A549 (cell line): ENCODE results near the gene ACTA2. TPM values are rescaled to one million over a fixed set of nuclear protein-coding genes. Genes with fewer than 3 reads are reported as not detected.

Experiments used
- ATAC-seq, 2 experiments: fragments of 200-7000 bp in 1 of 2; fragments of >200 bp in 1 of 2; cut with Nextera tagmentation in 1 of 2; cut with Tn5 transposase in 1 of 2; 3 replicates each; pipeline versions ENCODE4 v1.8.0 to v1.9.1; 2018 to 2020; ENCODE audit warnings: mild to moderate bottlenecking in 1 of 2, moderate library complexity in 1 of 2
- CTCF ChIA-PET: fragments of 300-600 bp; sonication (Branson Sonifier 250); formaldehyde crosslinking; extraction: SDS; loops from one replicate; lab custom pipeline; 2021; ENCODE audit warnings: antibody characterized with exemption, inconsistent platforms; lab: Yijun Ruan, JAX
- POLR2A ChIA-PET: fragments of 350-600 bp; formaldehyde crosslinking; extraction: SDS; loops from one replicate; lab custom pipeline; 2021; ENCODE audit warnings: antibody characterized with exemption, inconsistent platforms; lab: Yijun Ruan, JAX
- DNase-seq, 2 experiments: peaks; one replicate each; pipeline versions ENCODE4 v3.0.0 to v3.0.0-alpha.2; 2011 to 2016; ENCODE audit warnings: low read depth in 1 of 2, low spot score in 1 of 2
- FAIRE-seq: peaks from 2 replicates; lab custom pipeline; 2011; peaks lifted over from hg19 to GRCh38; lab: Jason Lieb, UNC
- H3K27ac ChIP-seq, 2 experiments: fragments of >200 bp; sonication (Bioruptor Twin); formaldehyde crosslinking; 3 replicates each; pipeline ENCODE4 v1.5.1; 2016 to 2017
- H3K4me1 ChIP-seq: fragments of >200 bp; sonication (Bioruptor Twin); formaldehyde crosslinking; 3 replicates; pipeline ENCODE4 v1.6.1; 2016
- H3K4me2 ChIP-seq: fragments of >200 bp; sonication (Bioruptor Twin); formaldehyde crosslinking; 3 replicates; pipeline ENCODE4 v1.6.1; 2016
- H3K4me3 ChIP-seq: fragments of >200 bp; sonication (Bioruptor Twin); formaldehyde crosslinking; 3 replicates; pipeline ENCODE4 v1.5.1; 2016
- H3K9me3 ChIP-seq: fragments of >200 bp; sonication (Bioruptor Twin); formaldehyde crosslinking; 3 replicates; pipeline ENCODE4 v1.6.1; 2016
- ATOH8 ChIP-seq: fragments of 250-450 bp; sonication (Bioruptor Pico); IDR thresholded peaks from 2 replicates; pipeline ENCODE4 v1.5.0; 2020; ENCODE audit warnings: low read depth, mild to moderate bottlenecking, moderate library complexity
- BHLHE40 ChIP-seq: IDR thresholded peaks from 2 replicates; pipeline ENCODE4 v1.6.1; 2012; ENCODE audit warnings: low read depth, low read length, inconsistent platforms
- CBX8 ChIP-seq: fragments of 200-600 bp; sonication (generic); IDR thresholded peaks from 2 replicates; pipeline ENCODE4 v1.6.1; 2016
- CEBPB ChIP-seq, 2 experiments: fragments of >200 bp in 1 of 2; sonication (Bioruptor Twin) in 1 of 2; formaldehyde crosslinking in 1 of 2; IDR thresholded peaks; 2 replicates each; pipeline ENCODE4 v1.6.1; 2012 to 2016
- CHD2 ChIP-seq: fragments of 150-350 bp; IDR thresholded peaks from 2 replicates; pipeline ENCODE4 v1.6.1; 2014; ENCODE audit warnings: low read length; ENCODE audit not compliant: partially characterized antibody
- CHD4 ChIP-seq: fragments of 200-600 bp; sonication (generic); IDR thresholded peaks from 2 replicates; pipeline ENCODE4 v1.6.1; 2016; ENCODE audit warnings: antibody characterized with exemption, mild to moderate bottlenecking, borderline replicate concordance
- CTCF ChIP-seq: fragments of >200 bp; sonication (Bioruptor Twin); formaldehyde crosslinking; IDR thresholded peaks from 3 replicates; pipeline ENCODE4 v1.5.1; 2016
- E2F6 ChIP-seq: IDR thresholded peaks from 2 replicates; pipeline ENCODE4 v1.6.1; 2012; ENCODE audit warnings: low read depth, borderline replicate concordance
- EHF ChIP-seq: fragments of 250-450 bp; sonication (Bioruptor Pico); IDR thresholded peaks from 2 replicates; pipeline ENCODE4 v1.5.0; 2020; ENCODE audit warnings: mild to moderate bottlenecking
- EP300 ChIP-seq, 2 experiments: fragments of >200 bp; sonication (Bioruptor Twin); formaldehyde crosslinking; IDR thresholded peaks; 2 replicates in 1 of 2; 3 replicates in 1 of 2; pipeline ENCODE4 v1.6.1; 2016 to 2017
- FOSB ChIP-seq: fragments of 250-450 bp; sonication (Bioruptor Pico); IDR thresholded peaks from 2 replicates; pipeline ENCODE4 v1.5.0; 2020; ENCODE audit warnings: mild to moderate bottlenecking, moderate library complexity
- FOSL2 ChIP-seq, 2 experiments: fragments of 450-650 bp in 1 of 2; fragments of >200 bp in 1 of 2; sonication (Bioruptor Twin) in 1 of 2; formaldehyde crosslinking; IDR thresholded peaks; 2 replicates each; pipeline versions ENCODE4 v1.5.0 to v1.6.1; 2016 to 2020; ENCODE audit warnings: mild to moderate bottlenecking in 1 of 2, moderate library complexity in 1 of 2
- HMGXB4 ChIP-seq: fragments of 250-450 bp; sonication (Bioruptor Pico); IDR thresholded peaks from 2 replicates; pipeline ENCODE4 v1.5.0; 2021; ENCODE audit warnings: mild to moderate bottlenecking, moderate library complexity, borderline replicate concordance
- HOXB13 ChIP-seq: fragments of 250-450 bp; sonication (Bioruptor Pico); IDR thresholded peaks from 2 replicates; pipeline ENCODE4 v1.5.0; 2020; ENCODE audit warnings: low read depth, mild to moderate bottlenecking, moderate library complexity
- HOXB5 ChIP-seq: fragments of 250-450 bp; sonication (Bioruptor Pico); IDR thresholded peaks from 2 replicates; pipeline ENCODE4 v1.5.0; 2020; ENCODE audit warnings: mild to moderate bottlenecking, moderate library complexity
- JUN ChIP-seq, 2 experiments: fragments of >200 bp; sonication (Bioruptor Twin); formaldehyde crosslinking; IDR thresholded peaks; 2 replicates in 1 of 2; 3 replicates in 1 of 2; pipeline ENCODE4 v1.6.1; 2016 to 2017
- KDM5A ChIP-seq: fragments of 200-600 bp; sonication (generic); IDR thresholded peaks from 2 replicates; pipeline ENCODE4 v1.6.1; 2016; ENCODE audit warnings: antibody characterized with exemption, mild to moderate bottlenecking
- MAZ ChIP-seq: fragments of 150-350 bp; IDR thresholded peaks from 2 replicates; pipeline ENCODE4 v1.6.1; 2014; ENCODE audit warnings: antibody characterized with exemption, low read depth, low read length, borderline replicate concordance
- NFE2L2 ChIP-seq: fragments of 150-350 bp; conservative IDR thresholded peaks from 2 replicates; pipeline ENCODE4 v1.6.1; 2014; ENCODE audit warnings: low read length
- PHF8 ChIP-seq: fragments of 200-600 bp; sonication (generic); IDR thresholded peaks from 2 replicates; pipeline ENCODE4 v1.6.1; 2016; ENCODE audit warnings: low read depth, mild to moderate bottlenecking, antibody characterized with exemption, moderate library complexity, borderline replicate concordance
- POLR2A ChIP-seq: IDR thresholded peaks from 2 replicates; pipeline ENCODE4 v1.6.1; 2012; ENCODE audit warnings: mild to moderate bottlenecking, low read length
- RARB ChIP-seq: fragments of 250-450 bp; sonication (Bioruptor Pico); IDR thresholded peaks from 2 replicates; pipeline ENCODE4 v1.8.0; 2021; ENCODE audit warnings: mild to moderate bottlenecking, moderate library complexity
- RCOR1 ChIP-seq: fragments of 150-350 bp; IDR thresholded peaks from 2 replicates; pipeline ENCODE4 v1.6.1; 2014; ENCODE audit warnings: antibody characterized with exemption, low read length, low read depth
- RFX5 ChIP-seq: fragments of 450-650 bp; IDR thresholded peaks from 2 replicates; pipeline ENCODE4 v1.7.1; 2014; ENCODE audit warnings: antibody characterized with exemption, mild to moderate bottlenecking, moderate library complexity
- RNF2 ChIP-seq: fragments of 200-600 bp; sonication (generic); IDR thresholded peaks from 2 replicates; pipeline ENCODE4 v1.6.1; 2016; ENCODE audit warnings: low read depth, mild to moderate bottlenecking, antibody characterized with exemption, moderate library complexity, borderline replicate concordance
- SREBF2 ChIP-seq: fragments of 450-650 bp; IDR thresholded peaks from 2 replicates; pipeline ENCODE4 v1.6.1; 2014; ENCODE audit warnings: mild to moderate bottlenecking, moderate library complexity
- USF2 ChIP-seq: fragments of 450-650 bp; IDR thresholded peaks from 2 replicates; pipeline ENCODE4 v1.6.1; 2014; ENCODE audit warnings: antibody characterized with exemption
- ZFP36 ChIP-seq: fragments of 450-650 bp; IDR thresholded peaks from 2 replicates; pipeline ENCODE4 v1.6.1; 2014; ENCODE audit warnings: borderline replicate concordance; ENCODE audit not compliant: partially characterized antibody
- ZNF302 ChIP-seq: fragments of 250-450 bp; sonication (Bioruptor Pico); IDR thresholded peaks from 2 replicates; pipeline ENCODE4 v1.9.0; 2021; ENCODE audit warnings: inconsistent platforms, mild to moderate bottlenecking, moderate library complexity
- ZSCAN20 ChIP-seq: fragments of 250-450 bp; sonication (Bioruptor Pico); IDR thresholded peaks from 2 replicates; pipeline ENCODE4 v1.8.0; 2022; ENCODE audit warnings: mild to moderate bottlenecking, moderate library complexity
- WGBS: methylation state at CpG from one replicate; pipeline ENCODE4 v1.1.6; 2017; ENCODE audit errors: missing lambda C conversion rate; 5-methylcytosine and 5-hydroxymethylcytosine counted together
- polyA plus RNA-seq, 4 experiments: library from polyadenylated mRNA; depleted of rRNA in 3 of 4; stranded (reverse); fragments of >200 nt; fragmentation: RNase III in 1 of 4; extraction: RNeasy Plus Mini Kit Qiagen cat#74134 plus additional on column Dnase treatment in 1 of 4; gene quantifications; 2 replicates in 3 of 4; 3 replicates in 1 of 4; pipeline ENCODE4 v1.2.3, GENCODE V29; 2011 to 2017

ACTA2 gene
- polyA plus RNA-seq, 2 of the 4 experiments (the other 2 are of a cell fraction) = 15.0 to 25.9 TPM

- WGBS = 94% methylated on average over 9 of the region's 9 CpGs
- H3K4me1 ChIP-seq = peaks cover 6% of the 10 kb centered on the region; the same call in 1 of the 3 replicates
- no peak overlapping the region for H3K27ac ChIP-seq
- H3K4me2 ChIP-seq = no peak overlapping the region
- POLR2A ChIA-PET = no interaction called here
- no peak for DNase-seq
- TF ChIP-seq MAZ (no peak), CBX8 (no peak), FOSL2 (IDR thresholded peaks at IDR 0.05) (no peak), FOSL2 (CRISPR knock-in tag; IDR thresholded peaks at IDR 0.05) (no peak), HOXB5 (CRISPR knock-in tag) (no peak), RARB (CRISPR knock-in tag) (no peak), POLR2A (no peak), ZSCAN20 (CRISPR knock-in tag) (no peak), ZFP36 (no peak), ZNF302 (no peak), BHLHE40 (no peak), SREBF2 (no peak), NFE2L2 (no peak), EP300 (IDR thresholded peaks at IDR 0.05) (no peak), PHF8 (no peak)
- no peak overlapping the region for H3K4me3 ChIP-seq
- no peak for ATAC-seq
- no peak for FAIRE-seq
- H3K9me3 ChIP-seq = no peaks in the 10 kb centered on the region
- CTCF ChIA-PET = no interaction called here
Observed at GRCh38 chr10:88913127-88913526, 39.4 kb downstream of the ACTA2 start.

- POLR2A ChIA-PET = no interaction called here
- FAIRE-seq (no peak), DNase-seq (no peak), ATAC-seq (no peak)
- Histone ChIP-seq H3K4me3 (no peak overlapping the region), H3K4me2 (no peak overlapping the region), H3K4me1 (peaks cover 6% of the 10 kb centered on the region; the same call in 1 of the 3 replicates), H3K27ac (no peak overlapping the region), H3K9me3 (no peaks in the 10 kb centered on the region)
- CTCF ChIA-PET = interaction anchor here (1.0 to 1.4 kb wide), 2 partner anchors 21 to 76 kb away, joined by 3 to 6 read pairs; no protein-coding TSS in a partner anchor
- 99% methylated on average over 3 of the region's 3 CpGs for WGBS
- TF ChIP-seq FOSB = no peak
- TF ChIP-seq E2F6 = no peak
- TF ChIP-seq CHD2 = no peak
- no peak for TF ChIP-seq HMGXB4 (CRISPR knock-in tag)
- no peak for TF ChIP-seq EHF (CRISPR knock-in tag)
- TF ChIP-seq CHD4 = no peak
- TF ChIP-seq CTCF = no peak
- TF ChIP-seq RCOR1 = no peak
- TF ChIP-seq POLR2A = no peak
- TF ChIP-seq KDM5A = no peak
- no peak for TF ChIP-seq CEBPB (IDR thresholded peaks at IDR 0.05)
- no peak for TF ChIP-seq ATOH8 (CRISPR knock-in tag)
- TF ChIP-seq HOXB13 = no peak
- TF ChIP-seq ZFP36 = no peak
- no peak for TF ChIP-seq PHF8
- no peak for TF ChIP-seq RFX5
- TF ChIP-seq JUN (IDR thresholded peaks at IDR 0.05) = no peak
- no peak for TF ChIP-seq CBX8
- no peak for TF ChIP-seq RNF2
- TF ChIP-seq USF2 = no peak
Observed at GRCh38 chr10:88911851-88912250, 40.7 kb downstream of the ACTA2 start.
